ENCODE measurements around the gene DNAH10.

- TF ChIP-seq ZNF274 (IDR thresholded peaks at IDR 0.05; ENCODE audit: low read length): no peak
- TF ChIP-seq ZNF274 (tag by site-specific recombination; IDR thresholded peaks at IDR 0.05; ENCODE audit: borderline replicate concordance): no peak
- no peak for TF ChIP-seq HIC1 (tag by site-specific recombination; IDR thresholded peaks at IDR 0.05)
- TF ChIP-seq ZNF202 (tag by site-specific recombination; IDR thresholded peaks at IDR 0.05; ENCODE audit: borderline replicate concordance): no peak
- TF ChIP-seq ZNF558 (tag by site-specific recombination; IDR thresholded peaks at IDR 0.05): no peak
- TF ChIP-seq ZNF585B (tag by site-specific recombination; IDR thresholded peaks at IDR 0.05): no peak
- TF ChIP-seq BCL11A (tag by site-specific recombination; IDR thresholded peaks at IDR 0.05; ENCODE audit: low read depth): no peak
Measured at GRCh38 chr12:123894823-123895345, 132.8 kb downstream of the DNAH10 start.
